Measurements from ENCODE around the gene IPCEF1. TPM values are rescaled to one million over a fixed set of nuclear protein-coding genes. Genes with fewer than 3 reads are reported as not detected.

Gene IPCEF1
- total RNA-seq, 1 experiment from 2014 or later: 0.48 TPM

DNA sequence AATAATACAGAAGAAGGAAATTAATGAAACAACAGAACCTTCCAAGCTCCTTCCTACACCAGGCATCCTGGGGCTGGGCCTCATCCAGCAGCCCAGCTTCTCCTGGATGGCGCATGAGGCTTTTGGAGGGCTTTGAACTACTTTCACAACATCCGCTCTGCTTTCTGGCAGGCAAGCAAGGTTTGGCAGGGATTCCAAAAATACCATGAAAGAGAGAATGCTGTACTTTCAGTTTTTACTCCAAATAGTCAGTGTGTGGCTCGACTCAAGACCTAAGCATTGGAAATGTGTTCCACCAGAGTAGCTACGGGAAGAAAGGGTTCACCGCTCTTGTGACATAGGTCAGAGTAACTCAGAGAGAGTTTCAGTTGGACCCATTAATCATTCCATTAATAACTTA, 192.2 kb downstream of the IPCEF1 start:
- peaks cover 5% of the 10 kb centered on the region in 2 experiments; a peak in 3 of 5 replicates for H3K9me3 Mint-ChIP-seq
- Histone ChIP-seq H2AFZ (ENCODE audit: low read length) (no peak overlapping the region), H3K18ac (ENCODE audit: insufficient read length, low read depth, low read length) (no peak overlapping the region), H2AK5ac (ENCODE audit: insufficient read length, low read length) (no peak overlapping the region), H3K4ac (ENCODE audit: low read depth, low read length) (no peak overlapping the region), H3K27ac (ENCODE audit: insufficient read length, low read depth, low read length) (no peak overlapping the region), H3K23me2 (ENCODE audit: insufficient read length, low read depth, low read length, poor library complexity, severe bottlenecking) (no peaks in the 10 kb centered on the region), H2BK120ac (ENCODE audit: low read depth, low read length, poor library complexity, severe bottlenecking) (no peak overlapping the region), H2BK5ac (ENCODE audit: insufficient read length, low read length) (no peak overlapping the region), H2BK12ac (ENCODE audit: insufficient read length, low read depth, low read length) (no peak overlapping the region), H3K4me1 (ENCODE audit: insufficient read depth, low read length) (no peaks in the 10 kb centered on the region), H3K79me1 (ENCODE audit: insufficient read depth, low read depth, low read length, poor library complexity, severe bottlenecking) (no peaks in the 10 kb centered on the region), H2BK15ac (ENCODE audit: low read depth, low read length) (no peak overlapping the region), H4K20me1 (ENCODE audit: control insufficient read depth, insufficient read depth, insufficient read length) (no peaks in the 10 kb centered on the region), H3T11ph (ENCODE audit: low read length) (no peak overlapping the region), H3K14ac (ENCODE audit: insufficient read depth, low read length) (no peak overlapping the region), H3K79me2 (ENCODE audit: insufficient read depth, low read length) (no peaks in the 10 kb centered on the region), H4K91ac (ENCODE audit: insufficient read length, low read depth, low read length) (no peak overlapping the region), H3K56ac (ENCODE audit: insufficient read length, low read depth, low read length) (no peak overlapping the region), H4K8ac (replicated peaks; ENCODE audit: insufficient read length, low read depth, low read length) (no peak overlapping the region), H3K4me2 (ENCODE audit: insufficient read depth, insufficient read length, low read length) (no peak overlapping the region), H3K23ac (ENCODE audit: insufficient read length, low read depth, low read length) (no peak overlapping the region), H3K9me3 (ENCODE audit: control insufficient read depth, low read depth, low read length) (no peaks in the 10 kb centered on the region), H2BK20ac (ENCODE audit: low read depth, low read length, poor library complexity, severe bottlenecking) (no peak overlapping the region), H4K5ac (ENCODE audit: insufficient read length, low read depth, low read length) (no peak overlapping the region), H3K9ac (ENCODE audit: extremely low read depth, insufficient read length, low read length) (no peak overlapping the region), H3K27me3 (ENCODE audit: insufficient read depth, low read length) (no peaks in the 10 kb centered on the region)
- no peak overlapping the region for H3K27ac Mint-ChIP-seq
- TF ChIP-seq, protein P1, sequence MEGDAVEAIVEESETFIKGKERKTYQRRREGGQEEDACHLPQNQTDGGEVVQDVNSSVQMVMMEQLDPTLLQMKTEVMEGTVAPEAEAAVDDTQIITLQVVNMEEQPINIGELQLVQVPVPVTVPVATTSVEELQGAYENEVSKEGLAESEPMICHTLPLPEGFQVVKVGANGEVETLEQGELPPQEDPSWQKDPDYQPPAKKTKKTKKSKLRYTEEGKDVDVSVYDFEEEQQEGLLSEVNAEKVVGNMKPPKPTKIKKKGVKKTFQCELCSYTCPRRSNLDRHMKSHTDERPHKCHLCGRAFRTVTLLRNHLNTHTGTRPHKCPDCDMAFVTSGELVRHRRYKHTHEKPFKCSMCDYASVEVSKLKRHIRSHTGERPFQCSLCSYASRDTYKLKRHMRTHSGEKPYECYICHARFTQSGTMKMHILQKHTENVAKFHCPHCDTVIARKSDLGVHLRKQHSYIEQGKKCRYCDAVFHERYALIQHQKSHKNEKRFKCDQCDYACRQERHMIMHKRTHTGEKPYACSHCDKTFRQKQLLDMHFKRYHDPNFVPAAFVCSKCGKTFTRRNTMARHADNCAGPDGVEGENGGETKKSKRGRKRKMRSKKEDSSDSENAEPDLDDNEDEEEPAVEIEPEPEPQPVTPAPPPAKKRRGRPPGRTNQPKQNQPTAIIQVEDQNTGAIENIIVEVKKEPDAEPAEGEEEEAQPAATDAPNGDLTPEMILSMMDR (conservative IDR thresholded peaks at IDR 0.05): no peak
- WGBS (ENCODE audit: extremely low coverage, insufficient read length, low lambda C conversion rate): no CpG with 5 or more reads among the region's 5 CpGs
- H3K36me3 Mint-ChIP-seq (ENCODE audit: insufficient read depth in 1 of 3, low read depth in 3 of 3): no peaks in the 10 kb centered on the region; a peak in 1 of 7 replicates
- 0 out of 2 replicates have a peak, but pooled peaks cover 1% of the 10 kb centered on the region for H3K27me3 Mint-ChIP-seq (ENCODE audit: low read depth)
- no peak overlapping the region for H3K4me3 Mint-ChIP-seq
- no peaks in the 10 kb centered on the region for H3K4me1 Mint-ChIP-seq
- no peak for DNase-seq

All from H9 (cell line).